ENCODE data around the gene TRAPPC6A.

GRCh38 chr19:45179072-45179891 is 1.2 kb upstream of the TRAPPC6A start:
- TF ChIP-seq, protein P1, sequence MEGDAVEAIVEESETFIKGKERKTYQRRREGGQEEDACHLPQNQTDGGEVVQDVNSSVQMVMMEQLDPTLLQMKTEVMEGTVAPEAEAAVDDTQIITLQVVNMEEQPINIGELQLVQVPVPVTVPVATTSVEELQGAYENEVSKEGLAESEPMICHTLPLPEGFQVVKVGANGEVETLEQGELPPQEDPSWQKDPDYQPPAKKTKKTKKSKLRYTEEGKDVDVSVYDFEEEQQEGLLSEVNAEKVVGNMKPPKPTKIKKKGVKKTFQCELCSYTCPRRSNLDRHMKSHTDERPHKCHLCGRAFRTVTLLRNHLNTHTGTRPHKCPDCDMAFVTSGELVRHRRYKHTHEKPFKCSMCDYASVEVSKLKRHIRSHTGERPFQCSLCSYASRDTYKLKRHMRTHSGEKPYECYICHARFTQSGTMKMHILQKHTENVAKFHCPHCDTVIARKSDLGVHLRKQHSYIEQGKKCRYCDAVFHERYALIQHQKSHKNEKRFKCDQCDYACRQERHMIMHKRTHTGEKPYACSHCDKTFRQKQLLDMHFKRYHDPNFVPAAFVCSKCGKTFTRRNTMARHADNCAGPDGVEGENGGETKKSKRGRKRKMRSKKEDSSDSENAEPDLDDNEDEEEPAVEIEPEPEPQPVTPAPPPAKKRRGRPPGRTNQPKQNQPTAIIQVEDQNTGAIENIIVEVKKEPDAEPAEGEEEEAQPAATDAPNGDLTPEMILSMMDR (IDR thresholded peaks at IDR 0.05): no peak
- TF ChIP-seq EP300 (IDR thresholded peaks at IDR 0.05) (no peak), POLR2A (IDR thresholded peaks at IDR 0.05) (no peak)

All from ovary (tissue), 3 donors.